Measurements from ENCODE around the gene FAIM.

FAIM gene

GRCh38 chr3:138681463-138682220, 73.1 kb downstream of the FAIM start:
- H3K36me3 Mint-ChIP-seq (ENCODE audit: low read depth) = peaks cover 28% of the 10 kb centered on the region
- no peak overlapping the region for H3K4me3 Mint-ChIP-seq
- no peak overlapping the region for H3K27ac Mint-ChIP-seq

DNA sequence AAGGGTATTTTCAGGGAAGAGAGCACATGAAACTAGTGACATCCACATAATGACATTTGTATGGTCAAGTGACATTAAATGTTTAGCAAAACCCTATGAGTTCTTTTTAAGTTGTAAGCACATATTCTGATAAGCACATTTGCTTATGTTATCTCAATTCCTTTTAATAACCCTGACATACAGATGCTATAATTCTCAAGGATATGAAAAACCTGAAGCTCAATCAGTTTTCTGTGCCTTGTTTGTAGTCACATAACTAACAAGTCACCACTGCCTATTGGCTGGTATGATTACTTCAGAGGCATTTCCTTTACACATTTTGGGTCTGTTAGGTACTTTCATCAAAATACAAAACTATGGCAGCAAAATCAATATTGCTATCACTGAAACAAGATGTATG, 74.1 kb downstream of the FAIM start:
- H3K27me3 Mint-ChIP-seq = no peaks in the 10 kb centered on the region
- no peak overlapping the region for H3K27ac Mint-ChIP-seq
- peaks cover 22% of the 10 kb centered on the region for H3K36me3 Mint-ChIP-seq (ENCODE audit: low read depth)
- no peaks in the 10 kb centered on the region for H3K9me3 Mint-ChIP-seq
- no peak overlapping the region for H3K4me3 Mint-ChIP-seq
- peaks cover 12% of the 10 kb centered on the region for H3K4me1 Mint-ChIP-seq (ENCODE audit: low read depth)

More at GRCh38 chr3:138681463-138682220, 73.1 kb downstream of the FAIM start:
- Mint-ChIP-seq H3K4me1 (ENCODE audit: low read depth) (peaks cover 2% of the 10 kb centered on the region), H3K9me3 (no peaks in the 10 kb centered on the region), H3K27me3 (no peaks in the 10 kb centered on the region)
